ENCODE results near the gene HIF3A.

HIF3A gene

GRCh38 chr19:46386996-46387712 lies 90.3 kb downstream of the HIF3A start:
- DNase-seq: no peak

GRCh38 chr19:46387713-46388130 lies 90.9 kb downstream of the HIF3A start:
- no peak for DNase-seq

- no peak for DNase-seq
Measured at GRCh38 chr19:46388311-46389095, 91.7 kb downstream of the HIF3A start.

GRCh38 chr19:46390121-46390858 lies 93.4 kb downstream of the HIF3A start:
- DNase-seq: no peak

GRCh38 chr19:46390866-46391265 lies 94.0 kb downstream of the HIF3A start:
- no peak for DNase-seq

GRCh38 chr19:46391296-46392251 lies 94.7 kb downstream of the HIF3A start:
- DNase-seq: no peak

- DNase-seq: no peak
Measured at GRCh38 chr19:46392252-46392801, 95.5 kb downstream of the HIF3A start.

- DNase-seq: no peak
Measured at GRCh38 chr19:46392837-46393236, 96.0 kb downstream of the HIF3A start.
